ENCODE measurements around the gene DDR2.

Gene DDR2

DNA sequence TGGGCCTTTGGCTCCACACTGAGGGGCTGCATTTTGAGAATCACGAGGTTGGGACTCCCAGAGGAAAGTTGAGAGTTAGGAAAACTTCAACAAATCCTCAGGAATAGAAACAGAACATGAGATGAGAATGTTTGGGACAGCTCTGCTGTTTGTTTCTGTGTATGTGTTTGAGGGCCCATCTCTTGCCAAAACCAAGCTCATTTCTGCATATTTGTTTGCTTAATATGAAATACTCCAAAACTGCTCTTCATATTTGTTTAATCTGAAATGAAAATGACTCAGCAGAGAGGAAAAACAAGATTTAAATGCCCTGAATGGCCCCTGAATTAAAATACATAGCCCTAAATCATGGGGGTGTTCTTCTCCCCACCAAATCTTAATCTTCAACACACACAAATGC lies 78.1 kb downstream of the DDR2 start:
- WGBS, 2 experiments (ENCODE audit: insufficient coverage in 2 of 2): 83 to 88% methylated on average over 1 of the region's 1 CpG
- H3K4me3 ChIP-seq (ENCODE audit: extremely low read depth, insufficient read depth, low read length, poor library complexity, severe bottlenecking): no peak overlapping the region
- H3K9me3 ChIP-seq (ENCODE audit: control insufficient read depth, low read length): no peaks in the 10 kb centered on the region
- peaks cover 13% of the 10 kb centered on the region for H3K4me1 ChIP-seq (ENCODE audit: control insufficient read depth, insufficient read depth, low read length, poor library complexity, severe bottlenecking)
- no peaks in the 10 kb centered on the region for H3K36me3 ChIP-seq (ENCODE audit: control insufficient read depth, insufficient read depth, low read length)
- H3K27ac ChIP-seq (ENCODE audit: low read depth, low read length, severe bottlenecking): no peak overlapping the region

GRCh38 chr1:162710780-162711465 lies 78.7 kb downstream of the DDR2 start:
- Histone ChIP-seq H3K4me3 (ENCODE audit: extremely low read depth, insufficient read depth, low read length, poor library complexity, severe bottlenecking) (no peak overlapping the region), H3K27ac (ENCODE audit: low read depth, low read length, severe bottlenecking) (no peak overlapping the region), H3K9me3 (ENCODE audit: control insufficient read depth, low read length) (no peaks in the 10 kb centered on the region), H3K36me3 (ENCODE audit: control insufficient read depth, insufficient read depth, low read length) (no peaks in the 10 kb centered on the region), H3K4me1 (ENCODE audit: control insufficient read depth, insufficient read depth, low read length, poor library complexity, severe bottlenecking) (peaks cover 13% of the 10 kb centered on the region)
- 95 to 100% methylated on average over 2 to 4 of the region's 4 CpGs for WGBS, 2 experiments (ENCODE audit: insufficient coverage in 2 of 2)

GRCh38 chr1:162712317-162713029 lies 80.2 kb downstream of the DDR2 start:
- Histone ChIP-seq H3K36me3 (ENCODE audit: control insufficient read depth, insufficient read depth, low read length) (no peaks in the 10 kb centered on the region), H3K27ac (ENCODE audit: low read depth, low read length, severe bottlenecking) (no peak overlapping the region), H3K4me1 (ENCODE audit: control insufficient read depth, insufficient read depth, low read length, poor library complexity, severe bottlenecking) (peaks cover 8% of the 10 kb centered on the region), H3K4me3 (ENCODE audit: extremely low read depth, insufficient read depth, low read length, poor library complexity, severe bottlenecking) (no peak overlapping the region), H3K9me3 (ENCODE audit: control insufficient read depth, low read length) (no peaks in the 10 kb centered on the region)
- WGBS, 2 experiments (ENCODE audit: insufficient coverage in 2 of 2): 100% methylated on average over 1 of the region's 2 CpGs; no CpG with 5 or more reads in 1 of the 2 experiments

DNA sequence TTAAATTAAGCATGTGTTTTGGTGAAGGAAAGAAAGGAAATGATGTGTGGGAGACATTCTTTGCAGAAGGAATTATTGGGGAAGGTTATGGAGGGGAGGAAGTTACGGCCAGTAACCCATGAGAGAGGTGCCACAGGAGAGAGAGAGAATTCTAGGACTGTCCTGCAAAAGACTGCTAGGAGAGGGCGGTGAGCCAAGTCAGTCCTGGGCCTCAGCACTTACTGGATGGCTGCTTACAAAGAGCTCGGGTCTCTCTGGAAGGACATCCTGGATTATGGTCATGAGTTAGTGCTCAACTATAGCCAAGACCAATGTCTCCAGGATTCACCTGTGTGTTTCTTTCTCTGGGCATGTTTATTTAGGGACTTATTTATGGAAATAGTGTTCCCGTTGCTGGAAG lies 83.9 kb downstream of the DDR2 start:
- Histone ChIP-seq H3K27ac (ENCODE audit: low read depth, low read length, severe bottlenecking) (no peak overlapping the region), H3K36me3 (ENCODE audit: control insufficient read depth, insufficient read depth, low read length) (no peaks in the 10 kb centered on the region), H3K4me1 (ENCODE audit: control insufficient read depth, insufficient read depth, low read length, poor library complexity, severe bottlenecking) (no peaks in the 10 kb centered on the region), H3K4me3 (ENCODE audit: extremely low read depth, insufficient read depth, low read length, poor library complexity, severe bottlenecking) (no peak overlapping the region), H3K9me3 (ENCODE audit: control insufficient read depth, low read length) (no peaks in the 10 kb centered on the region)
- WGBS, 2 experiments (ENCODE audit: insufficient coverage in 2 of 2): 94 to 97% methylated on average over 3 of the region's 4 CpGs

DNA sequence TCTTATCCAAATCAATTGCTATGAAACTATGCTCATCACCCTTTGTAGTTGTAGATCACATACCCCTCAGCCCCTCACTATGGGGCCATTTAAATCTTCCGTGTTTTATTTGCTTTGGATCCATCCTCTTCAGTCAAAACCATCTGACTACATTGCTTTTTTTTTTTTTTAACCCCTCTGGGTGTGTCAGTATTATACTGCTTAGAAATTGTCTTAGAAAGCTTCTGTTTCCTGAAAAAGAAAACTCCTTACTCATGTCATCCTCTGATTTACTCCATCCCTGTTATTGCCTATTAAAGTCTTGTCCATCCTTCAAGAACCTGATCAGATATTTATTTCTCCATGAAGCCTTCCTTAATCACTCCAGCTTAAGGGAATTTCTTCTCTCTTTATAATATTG lies 84.3 kb downstream of the DDR2 start:
- WGBS, 2 experiments (ENCODE audit: insufficient coverage in 2 of 2): 100% methylated on average over 1 of the region's 1 CpG; no CpG with 5 or more reads in 1 of the 2 experiments
- Histone ChIP-seq H3K4me1 (ENCODE audit: control insufficient read depth, insufficient read depth, low read length, poor library complexity, severe bottlenecking) (no peaks in the 10 kb centered on the region), H3K36me3 (ENCODE audit: control insufficient read depth, insufficient read depth, low read length) (no peaks in the 10 kb centered on the region), H3K4me3 (ENCODE audit: extremely low read depth, insufficient read depth, low read length, poor library complexity, severe bottlenecking) (no peak overlapping the region), H3K27ac (ENCODE audit: low read depth, low read length, severe bottlenecking) (no peak overlapping the region), H3K9me3 (ENCODE audit: control insufficient read depth, low read length) (no peaks in the 10 kb centered on the region)

DNA sequence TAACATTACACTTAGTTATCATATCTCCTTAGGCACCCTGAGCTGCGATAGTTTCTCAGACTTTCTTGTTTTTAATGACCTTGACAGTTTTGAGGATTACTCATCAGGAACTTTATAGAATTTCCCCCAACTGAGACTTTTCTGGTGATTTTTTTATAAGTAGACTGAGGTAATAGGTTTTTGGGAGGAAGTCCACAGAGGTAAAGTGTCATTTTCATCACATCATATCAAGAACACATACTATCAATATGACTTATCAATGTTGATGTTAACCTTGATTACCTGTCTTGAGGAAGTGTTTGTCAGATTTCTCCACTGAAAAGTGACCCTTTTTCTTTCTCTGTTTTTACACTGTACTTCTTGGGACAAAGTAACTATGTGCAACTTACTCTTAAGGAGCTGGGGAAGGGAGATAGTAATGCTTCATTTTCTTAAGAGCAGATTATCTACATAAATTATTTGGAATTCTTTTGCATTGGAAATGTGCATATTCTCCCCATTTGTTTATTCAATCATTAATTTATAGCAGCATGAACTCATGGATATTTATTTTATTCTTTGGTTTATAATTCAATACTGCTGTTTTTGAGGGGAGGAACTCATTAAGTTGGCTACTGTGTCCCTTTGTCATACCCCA lies 85.4 kb downstream of the DDR2 start:
- no peaks in the 10 kb centered on the region for H3K4me1 ChIP-seq (ENCODE audit: control insufficient read depth, insufficient read depth, low read length, poor library complexity, severe bottlenecking)
- no peak overlapping the region for H3K4me3 ChIP-seq (ENCODE audit: extremely low read depth, insufficient read depth, low read length, poor library complexity, severe bottlenecking)
- H3K9me3 ChIP-seq (ENCODE audit: control insufficient read depth, low read length): no peaks in the 10 kb centered on the region
- WGBS, 2 experiments (ENCODE audit: insufficient coverage in 2 of 2): 100% methylated on average over 1 of the region's 1 CpG; no CpG with 5 or more reads in 1 of the 2 experiments
- no peak overlapping the region for H3K27ac ChIP-seq (ENCODE audit: low read depth, low read length, severe bottlenecking)
- H3K36me3 ChIP-seq (ENCODE audit: control insufficient read depth, insufficient read depth, low read length): no peaks in the 10 kb centered on the region

GRCh38 chr1:162719678-162720077 lies 87.4 kb downstream of the DDR2 start:
- 100% methylated on average over 1 of the region's 1 CpG; no CpG with 5 or more reads in 1 of the 2 experiments for WGBS, 2 experiments (ENCODE audit: insufficient coverage in 2 of 2)
- no peak overlapping the region for H3K4me3 ChIP-seq (ENCODE audit: extremely low read depth, insufficient read depth, low read length, poor library complexity, severe bottlenecking)
- H3K27ac ChIP-seq (ENCODE audit: low read depth, low read length, severe bottlenecking): no peak overlapping the region
- no peaks in the 10 kb centered on the region for H3K9me3 ChIP-seq (ENCODE audit: control insufficient read depth, low read length)
- no peaks in the 10 kb centered on the region for H3K36me3 ChIP-seq (ENCODE audit: control insufficient read depth, insufficient read depth, low read length)
- no peaks in the 10 kb centered on the region for H3K4me1 ChIP-seq (ENCODE audit: control insufficient read depth, insufficient read depth, low read length, poor library complexity, severe bottlenecking)

DNA sequence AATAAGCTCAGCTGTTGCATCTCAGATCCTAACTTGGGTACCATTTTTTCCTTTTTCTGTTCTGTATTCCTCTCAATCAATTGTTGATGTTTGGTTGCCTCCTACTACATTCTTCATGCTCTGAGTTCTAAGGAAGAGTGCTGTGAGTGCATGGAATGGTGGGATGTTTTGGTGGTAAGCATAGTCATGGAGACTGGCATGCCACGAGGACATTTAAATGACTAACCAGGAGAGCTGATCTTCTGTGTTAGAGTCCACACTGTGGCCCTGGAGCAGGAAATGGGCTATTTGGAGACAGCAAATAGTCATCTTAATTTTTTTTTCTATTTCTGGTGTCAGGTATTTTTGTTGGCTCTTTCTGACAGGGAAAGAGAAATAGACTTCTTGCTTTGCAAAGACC lies 88.7 kb downstream of the DDR2 start:
- Histone ChIP-seq H3K4me3 (ENCODE audit: extremely low read depth, insufficient read depth, low read length, poor library complexity, severe bottlenecking) (no peak overlapping the region), H3K27ac (ENCODE audit: low read depth, low read length, severe bottlenecking) (no peak overlapping the region), H3K36me3 (ENCODE audit: control insufficient read depth, insufficient read depth, low read length) (no peaks in the 10 kb centered on the region), H3K9me3 (ENCODE audit: control insufficient read depth, low read length) (no peaks in the 10 kb centered on the region), H3K4me1 (ENCODE audit: control insufficient read depth, insufficient read depth, low read length, poor library complexity, severe bottlenecking) (no peaks in the 10 kb centered on the region)
- WGBS, 2 experiments (ENCODE audit: insufficient coverage in 2 of 2): 70 to 75% methylated on average over 1 of the region's 1 CpG

GRCh38 chr1:162721471-162721870 lies 89.2 kb downstream of the DDR2 start:
- no peak overlapping the region for H3K4me3 ChIP-seq (ENCODE audit: extremely low read depth, insufficient read depth, low read length, poor library complexity, severe bottlenecking)
- no peak overlapping the region for H3K27ac ChIP-seq (ENCODE audit: low read depth, low read length, severe bottlenecking)
- no peaks in the 10 kb centered on the region for H3K9me3 ChIP-seq (ENCODE audit: control insufficient read depth, low read length)
- no peaks in the 10 kb centered on the region for H3K4me1 ChIP-seq (ENCODE audit: control insufficient read depth, insufficient read depth, low read length, poor library complexity, severe bottlenecking)
- no peaks in the 10 kb centered on the region for H3K36me3 ChIP-seq (ENCODE audit: control insufficient read depth, insufficient read depth, low read length)

- Histone ChIP-seq H3K4me1 (ENCODE audit: control insufficient read depth, insufficient read depth, low read length, poor library complexity, severe bottlenecking) (no peaks in the 10 kb centered on the region), H3K36me3 (ENCODE audit: control insufficient read depth, insufficient read depth, low read length) (no peaks in the 10 kb centered on the region), H3K9me3 (ENCODE audit: control insufficient read depth, low read length) (no peaks in the 10 kb centered on the region), H3K27ac (ENCODE audit: low read depth, low read length, severe bottlenecking) (no peak overlapping the region), H3K4me3 (ENCODE audit: extremely low read depth, insufficient read depth, low read length, poor library complexity, severe bottlenecking) (no peak overlapping the region)
- 88 to 96% methylated on average over 3 of the region's 3 CpGs for WGBS, 2 experiments (ENCODE audit: insufficient coverage in 2 of 2)
Observed at GRCh38 chr1:162722036-162722435, 89.8 kb downstream of the DDR2 start.

All from mesodermal cell (in vitro differentiated cells).